Liver (tissue), 3 donors: Measurements from ENCODE around the gene CDH22.

Experiments used
- EGR1 ChIP-seq, 2 donors: IDR thresholded peaks; 2 replicates each; pipeline ENCODE4 v1.6.1; 2016 to 2018; ENCODE audit warnings: antibody characterized with exemption in 2 of 2, low read depth in 2 of 2
- FOXA1 ChIP-seq: IDR thresholded peaks from 2 replicates; pipeline ENCODE4 v1.6.1; 2016; ENCODE audit warnings: antibody characterized with exemption
- GABPA ChIP-seq, 2 donors: IDR thresholded peaks in 1 of 2; conservative IDR thresholded peaks in 1 of 2; 2 replicates each; pipeline ENCODE4 v1.6.1; 2016; ENCODE audit warnings: antibody characterized with exemption in 2 of 2, mild to moderate bottlenecking in 1 of 2, moderate library complexity in 1 of 2
- JUND ChIP-seq, 2 donors: IDR thresholded peaks; 2 replicates each; pipeline ENCODE4 v1.6.1; 2016; ENCODE audit warnings: antibody characterized with exemption in 2 of 2
- NR2F2 ChIP-seq: IDR thresholded peaks from 2 replicates; pipeline ENCODE4 v1.6.1; 2016; ENCODE audit warnings: antibody characterized with exemption
- RAD21 ChIP-seq, 2 donors: IDR thresholded peaks; 2 replicates each; pipeline ENCODE4 v1.6.1; 2016; ENCODE audit warnings: antibody characterized with exemption in 2 of 2, mild to moderate bottlenecking in 2 of 2
- RXRA ChIP-seq, 2 donors: IDR thresholded peaks; 2 replicates each; pipeline ENCODE4 v1.6.1; 2017 to 2018; ENCODE audit warnings: antibody characterized with exemption in 2 of 2, mild to moderate bottlenecking in 1 of 2
- SP1 ChIP-seq: IDR thresholded peaks from 2 replicates; pipeline ENCODE4 v1.6.1; 2018; ENCODE audit warnings: antibody characterized with exemption, mild to moderate bottlenecking
- TAF1 ChIP-seq: conservative IDR thresholded peaks from 2 replicates; pipeline ENCODE4 v1.6.1; 2016; ENCODE audit warnings: antibody characterized with exemption, mild to moderate bottlenecking
- YY1 ChIP-seq: IDR thresholded peaks from 2 replicates; pipeline ENCODE4 v1.6.1; 2016; ENCODE audit warnings: antibody characterized with exemption, mild to moderate bottlenecking
- TF ChIP-seq, protein P1 (sequence below): IDR thresholded peaks from 2 replicates; pipeline ENCODE4 v1.6.1; 2016; ENCODE audit warnings: antibody characterized with exemption, mild to moderate bottlenecking
- TF ChIP-seq, protein P2 (sequence below): fragments of 150-350 bp; IDR thresholded peaks from 2 replicates; pipeline ENCODE4 v1.5.1; 2017; ENCODE audit warnings: improper control_type of control experiment, low read depth, low read length; ENCODE audit not compliant: missing input control
- TF ChIP-seq, protein P3 (sequence below): IDR thresholded peaks from 2 replicates; pipeline ENCODE4 v1.6.1; 2016; ENCODE audit warnings: antibody characterized with exemption
- TF ChIP-seq, protein P4 (sequence below): IDR thresholded peaks from 2 replicates; pipeline ENCODE4 v1.6.1; 2016; ENCODE audit warnings: antibody characterized with exemption
- donor health status: healthy.
- donor health status: healthy.

DNA sequence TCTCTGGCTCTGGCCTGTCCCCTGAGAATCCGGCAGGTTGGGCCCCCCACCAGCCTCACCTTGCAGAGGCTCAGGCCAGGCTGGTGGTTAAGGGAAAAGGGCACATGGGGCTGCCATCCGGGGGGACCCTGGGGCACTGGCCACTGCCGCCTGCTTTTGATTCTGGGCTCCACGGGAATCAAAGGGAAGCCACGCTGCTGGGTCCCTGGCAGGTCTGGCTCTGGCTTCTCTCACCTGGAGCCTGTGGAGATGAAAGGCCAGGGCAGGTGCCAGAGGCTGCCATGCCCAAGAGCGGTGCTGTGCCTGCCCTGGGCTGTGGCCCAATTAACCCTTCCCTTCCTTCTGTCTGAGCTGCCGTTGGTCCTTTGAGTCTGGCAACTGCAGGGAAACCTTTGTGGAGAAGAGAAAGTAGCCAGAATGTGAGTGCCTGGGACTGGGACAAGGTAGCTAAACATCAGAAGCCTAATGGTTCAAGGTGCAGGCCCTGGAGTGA lies 9.4 kb upstream of the CDH22 start:
- TF ChIP-seq RAD21 (IDR thresholded peaks at IDR 0.05): no peak
- TF ChIP-seq, protein P1, sequence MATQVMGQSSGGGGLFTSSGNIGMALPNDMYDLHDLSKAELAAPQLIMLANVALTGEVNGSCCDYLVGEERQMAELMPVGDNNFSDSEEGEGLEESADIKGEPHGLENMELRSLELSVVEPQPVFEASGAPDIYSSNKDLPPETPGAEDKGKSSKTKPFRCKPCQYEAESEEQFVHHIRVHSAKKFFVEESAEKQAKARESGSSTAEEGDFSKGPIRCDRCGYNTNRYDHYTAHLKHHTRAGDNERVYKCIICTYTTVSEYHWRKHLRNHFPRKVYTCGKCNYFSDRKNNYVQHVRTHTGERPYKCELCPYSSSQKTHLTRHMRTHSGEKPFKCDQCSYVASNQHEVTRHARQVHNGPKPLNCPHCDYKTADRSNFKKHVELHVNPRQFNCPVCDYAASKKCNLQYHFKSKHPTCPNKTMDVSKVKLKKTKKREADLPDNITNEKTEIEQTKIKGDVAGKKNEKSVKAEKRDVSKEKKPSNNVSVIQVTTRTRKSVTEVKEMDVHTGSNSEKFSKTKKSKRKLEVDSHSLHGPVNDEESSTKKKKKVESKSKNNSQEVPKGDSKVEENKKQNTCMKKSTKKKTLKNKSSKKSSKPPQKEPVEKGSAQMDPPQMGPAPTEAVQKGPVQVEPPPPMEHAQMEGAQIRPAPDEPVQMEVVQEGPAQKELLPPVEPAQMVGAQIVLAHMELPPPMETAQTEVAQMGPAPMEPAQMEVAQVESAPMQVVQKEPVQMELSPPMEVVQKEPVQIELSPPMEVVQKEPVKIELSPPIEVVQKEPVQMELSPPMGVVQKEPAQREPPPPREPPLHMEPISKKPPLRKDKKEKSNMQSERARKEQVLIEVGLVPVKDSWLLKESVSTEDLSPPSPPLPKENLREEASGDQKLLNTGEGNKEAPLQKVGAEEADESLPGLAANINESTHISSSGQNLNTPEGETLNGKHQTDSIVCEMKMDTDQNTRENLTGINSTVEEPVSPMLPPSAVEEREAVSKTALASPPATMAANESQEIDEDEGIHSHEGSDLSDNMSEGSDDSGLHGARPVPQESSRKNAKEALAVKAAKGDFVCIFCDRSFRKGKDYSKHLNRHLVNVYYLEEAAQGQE: no peak
- TF ChIP-seq, protein P2, sequence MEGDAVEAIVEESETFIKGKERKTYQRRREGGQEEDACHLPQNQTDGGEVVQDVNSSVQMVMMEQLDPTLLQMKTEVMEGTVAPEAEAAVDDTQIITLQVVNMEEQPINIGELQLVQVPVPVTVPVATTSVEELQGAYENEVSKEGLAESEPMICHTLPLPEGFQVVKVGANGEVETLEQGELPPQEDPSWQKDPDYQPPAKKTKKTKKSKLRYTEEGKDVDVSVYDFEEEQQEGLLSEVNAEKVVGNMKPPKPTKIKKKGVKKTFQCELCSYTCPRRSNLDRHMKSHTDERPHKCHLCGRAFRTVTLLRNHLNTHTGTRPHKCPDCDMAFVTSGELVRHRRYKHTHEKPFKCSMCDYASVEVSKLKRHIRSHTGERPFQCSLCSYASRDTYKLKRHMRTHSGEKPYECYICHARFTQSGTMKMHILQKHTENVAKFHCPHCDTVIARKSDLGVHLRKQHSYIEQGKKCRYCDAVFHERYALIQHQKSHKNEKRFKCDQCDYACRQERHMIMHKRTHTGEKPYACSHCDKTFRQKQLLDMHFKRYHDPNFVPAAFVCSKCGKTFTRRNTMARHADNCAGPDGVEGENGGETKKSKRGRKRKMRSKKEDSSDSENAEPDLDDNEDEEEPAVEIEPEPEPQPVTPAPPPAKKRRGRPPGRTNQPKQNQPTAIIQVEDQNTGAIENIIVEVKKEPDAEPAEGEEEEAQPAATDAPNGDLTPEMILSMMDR: no peak
- TF ChIP-seq EGR1 (IDR thresholded peaks at IDR 0.05; ENCODE audit: low read depth in 2 of 2): no peak
- TF ChIP-seq TAF1: no peak
- TF ChIP-seq YY1: no peak
- TF ChIP-seq, protein P3, sequence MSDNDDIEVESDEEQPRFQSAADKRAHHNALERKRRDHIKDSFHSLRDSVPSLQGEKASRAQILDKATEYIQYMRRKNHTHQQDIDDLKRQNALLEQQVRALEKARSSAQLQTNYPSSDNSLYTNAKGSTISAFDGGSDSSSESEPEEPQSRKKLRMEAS: no peak
- TF ChIP-seq RXRA (IDR thresholded peaks at IDR 0.05): no peak
- no peak for TF ChIP-seq JUND (IDR thresholded peaks at IDR 0.05)
- TF ChIP-seq, protein P4, sequence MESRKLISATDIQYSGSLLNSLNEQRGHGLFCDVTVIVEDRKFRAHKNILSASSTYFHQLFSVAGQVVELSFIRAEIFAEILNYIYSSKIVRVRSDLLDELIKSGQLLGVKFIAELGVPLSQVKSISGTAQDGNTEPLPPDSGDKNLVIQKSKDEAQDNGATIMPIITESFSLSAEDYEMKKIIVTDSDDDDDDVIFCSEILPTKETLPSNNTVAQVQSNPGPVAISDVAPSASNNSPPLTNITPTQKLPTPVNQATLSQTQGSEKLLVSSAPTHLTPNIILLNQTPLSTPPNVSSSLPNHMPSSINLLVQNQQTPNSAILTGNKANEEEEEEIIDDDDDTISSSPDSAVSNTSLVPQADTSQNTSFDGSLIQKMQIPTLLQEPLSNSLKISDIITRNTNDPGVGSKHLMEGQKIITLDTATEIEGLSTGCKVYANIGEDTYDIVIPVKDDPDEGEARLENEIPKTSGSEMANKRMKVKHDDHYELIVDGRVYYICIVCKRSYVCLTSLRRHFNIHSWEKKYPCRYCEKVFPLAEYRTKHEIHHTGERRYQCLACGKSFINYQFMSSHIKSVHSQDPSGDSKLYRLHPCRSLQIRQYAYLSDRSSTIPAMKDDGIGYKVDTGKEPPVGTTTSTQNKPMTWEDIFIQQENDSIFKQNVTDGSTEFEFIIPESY: no peak
- TF ChIP-seq NR2F2: no peak
- no peak for TF ChIP-seq SP1
- TF ChIP-seq FOXA1: no peak
- TF ChIP-seq GABPA (IDR thresholded peaks at IDR 0.05 in 1 of 2, conservative IDR thresholded peaks at IDR 0.05 in 1 of 2): no peak
